Pancreas (tissue), 10 donors: Measurements from ENCODE around the gene ST6GALNAC4. TPM values are rescaled to one million over a fixed set of nuclear protein-coding genes. Genes with fewer than 3 reads are reported as not detected.

Experiments used
- ATAC-seq, 4 donors: fragments of 200-7000 bp; cut with Tn5 transposase; one replicate each; pipeline versions ENCODE4 v1.8.0 to v1.9.1; 2020; ENCODE audit warnings: mild to moderate bottlenecking in 4 of 4, moderate library complexity in 4 of 4
- DNase-seq, 6 donors: peaks; one replicate each; pipeline ENCODE4 v3.0.0-alpha.2; 2020
- FAIRE-seq: peaks from 2 replicates; lab custom pipeline; 2012; peaks lifted over from hg19 to GRCh38; lab: Jason Lieb, UNC
- H3K27ac ChIP-seq, 4 donors: fragments of 200-600 bp; sonication (generic); 1 replicate in 3 of 4; 2 replicates in 1 of 4; pipeline versions ENCODE4 v1.5.0 to v1.8.0; 2020
- H3K27me3 ChIP-seq, 4 donors: fragments of 200-600 bp; one replicate each; pipeline ENCODE4 v1.8.0; 2021
- H3K36me3 ChIP-seq, 3 donors: fragments of 200-600 bp; sonication (generic) in 1 of 3; one replicate each; pipeline versions ENCODE4 v1.5.0 to v1.8.0; 2020 to 2021
- H3K4me1 ChIP-seq, 3 donors: fragments of 200-600 bp; one replicate each; pipeline ENCODE4 v1.8.0; 2021
- H3K4me3 ChIP-seq, 4 donors: fragments of 200-600 bp; sonication (generic) in 2 of 4; one replicate each; pipeline versions ENCODE4 v1.5.0 to v1.8.0; 2020 to 2021
- H3K9me3 ChIP-seq, 4 donors: fragments of 200-600 bp; one replicate each; pipeline ENCODE4 v1.8.0; 2021
- WGBS, 2 donors: extraction: QIAGEN DNeasy Blood & Tissue Kit; methylation state at CpG; one replicate each; pipeline ENCODE4 v1.1.7; 2013; 5-methylcytosine and 5-hydroxymethylcytosine counted together
- intact Hi-C, 3 donors: fragments of 100-400 bp; cut with DNase I; formaldehyde crosslinking; loops; one replicate each; pipeline versions ENCODE4 v1.11.1 to v1.14.2; 2022
- polyA plus RNA-seq, 2 donors: library from polyadenylated mRNA; stranded (reverse); fragments of 200-250 nt; gene quantifications; one replicate each; pipeline ENCODE4 v1.2.3, GENCODE V29; 2013
- total RNA-seq, 6 donors: library from RNA; stranded (reverse); fragmentation: NEBNext Ultra II Directional in 4 of 6; extraction: Animal tissue kit (Norgen Biotek cat#: 25700) in 4 of 6; gene quantifications; one replicate each; pipeline versions ENCODE4 v1.2.1 to v1.2.4, GENCODE V29; 2021 to 2023
- TF ChIP-seq, protein P1 (sequence below), 4 donors: fragments of 200-600 bp; sonication (generic) in 3 of 4; IDR thresholded peaks; one replicate each; pipeline versions ENCODE4 v1.5.0 to v1.8.0; 2021; ENCODE audit warnings: antibody characterized with exemption in 4 of 4
- donor health status: healthy with polysubstance abuse.
- donor health status: DM: no; HTN: no; CAD: no; lungs with moderate emphysema.
- donor health status: DM: no; HTN: no; CAD: no.
- donor health status: control.
- donor health status: control.
- donor health status: Bipolar disorder and iron deficiency.
- donor health status: DM: yes; HTN: yes; CAD: no.
- donor health status: DM: no; HTN: no; CAD: no.
- donor health status: DM: no; HTN: no; CAD: no.
- donor health status: DM: yes; HTN: yes; CAD: no.

The ST6GALNAC4 gene
- total and polyA plus RNA-seq, 8 donors = 22.2 to 66.6 (median 33.9) TPM

DNA sequence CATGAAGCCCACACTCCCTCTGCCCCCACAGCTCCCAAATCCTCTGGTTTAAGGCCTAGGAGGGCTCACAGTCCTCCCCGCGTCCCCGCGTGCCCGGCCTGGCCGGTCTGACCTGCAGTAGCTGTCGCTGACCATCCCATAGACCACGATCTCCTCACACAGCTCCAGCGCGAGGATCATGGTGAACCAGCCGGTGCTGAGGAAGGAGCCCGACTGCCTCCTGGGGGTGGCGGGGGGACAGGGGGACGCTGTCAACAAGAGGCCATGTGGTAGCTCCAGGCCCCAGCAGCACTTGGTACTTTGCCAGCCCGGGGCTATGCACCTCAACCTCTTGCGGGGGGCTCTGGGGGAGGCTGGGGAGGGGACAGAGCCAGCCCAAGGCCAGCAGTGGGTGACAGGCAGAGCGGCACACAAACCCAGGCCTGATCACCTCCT lies 7.0 kb downstream of the ST6GALNAC4 start:
- FAIRE-seq (no peak), ATAC-seq (no peak), DNase-seq (peak in 2 of 6 donors; percentile 56 to 81)
- H3K4me1 ChIP-seq = peaks cover 0 to 12% (median 9%) of the 10 kb centered on the region in 3 donors
- H3K36me3 ChIP-seq = peaks cover 0 to 33% (median 13%) of the 10 kb centered on the region in 3 donors
- intact Hi-C loops = no loop called here
- TF ChIP-seq, protein P1, sequence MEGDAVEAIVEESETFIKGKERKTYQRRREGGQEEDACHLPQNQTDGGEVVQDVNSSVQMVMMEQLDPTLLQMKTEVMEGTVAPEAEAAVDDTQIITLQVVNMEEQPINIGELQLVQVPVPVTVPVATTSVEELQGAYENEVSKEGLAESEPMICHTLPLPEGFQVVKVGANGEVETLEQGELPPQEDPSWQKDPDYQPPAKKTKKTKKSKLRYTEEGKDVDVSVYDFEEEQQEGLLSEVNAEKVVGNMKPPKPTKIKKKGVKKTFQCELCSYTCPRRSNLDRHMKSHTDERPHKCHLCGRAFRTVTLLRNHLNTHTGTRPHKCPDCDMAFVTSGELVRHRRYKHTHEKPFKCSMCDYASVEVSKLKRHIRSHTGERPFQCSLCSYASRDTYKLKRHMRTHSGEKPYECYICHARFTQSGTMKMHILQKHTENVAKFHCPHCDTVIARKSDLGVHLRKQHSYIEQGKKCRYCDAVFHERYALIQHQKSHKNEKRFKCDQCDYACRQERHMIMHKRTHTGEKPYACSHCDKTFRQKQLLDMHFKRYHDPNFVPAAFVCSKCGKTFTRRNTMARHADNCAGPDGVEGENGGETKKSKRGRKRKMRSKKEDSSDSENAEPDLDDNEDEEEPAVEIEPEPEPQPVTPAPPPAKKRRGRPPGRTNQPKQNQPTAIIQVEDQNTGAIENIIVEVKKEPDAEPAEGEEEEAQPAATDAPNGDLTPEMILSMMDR (IDR thresholded peaks at IDR 0.05) = no peak
- 87% methylated on average over 17 of the region's 17 CpGs for WGBS, 2 donors
- no peak overlapping the region for H3K27ac ChIP-seq
- H3K4me3 ChIP-seq = no peak overlapping the region
- H3K27me3 ChIP-seq = no peaks in the 10 kb centered on the region
- H3K9me3 ChIP-seq = no peaks in the 10 kb centered on the region

DNA sequence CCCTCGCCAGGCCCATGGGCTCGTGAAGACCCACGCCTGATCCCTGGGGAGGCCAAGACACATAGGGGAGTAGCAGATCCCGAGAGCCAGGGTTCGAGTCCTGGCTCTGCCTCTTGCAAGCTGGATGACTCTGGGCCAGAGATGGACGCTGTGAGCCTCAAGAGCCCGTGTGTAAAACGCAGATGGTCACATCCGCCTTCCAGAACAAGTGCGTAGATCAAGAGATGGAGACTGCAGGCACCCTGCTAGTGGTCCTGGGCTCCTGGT lies 8.2 kb downstream of the ST6GALNAC4 start:
- FAIRE-seq = no peak

DNA sequence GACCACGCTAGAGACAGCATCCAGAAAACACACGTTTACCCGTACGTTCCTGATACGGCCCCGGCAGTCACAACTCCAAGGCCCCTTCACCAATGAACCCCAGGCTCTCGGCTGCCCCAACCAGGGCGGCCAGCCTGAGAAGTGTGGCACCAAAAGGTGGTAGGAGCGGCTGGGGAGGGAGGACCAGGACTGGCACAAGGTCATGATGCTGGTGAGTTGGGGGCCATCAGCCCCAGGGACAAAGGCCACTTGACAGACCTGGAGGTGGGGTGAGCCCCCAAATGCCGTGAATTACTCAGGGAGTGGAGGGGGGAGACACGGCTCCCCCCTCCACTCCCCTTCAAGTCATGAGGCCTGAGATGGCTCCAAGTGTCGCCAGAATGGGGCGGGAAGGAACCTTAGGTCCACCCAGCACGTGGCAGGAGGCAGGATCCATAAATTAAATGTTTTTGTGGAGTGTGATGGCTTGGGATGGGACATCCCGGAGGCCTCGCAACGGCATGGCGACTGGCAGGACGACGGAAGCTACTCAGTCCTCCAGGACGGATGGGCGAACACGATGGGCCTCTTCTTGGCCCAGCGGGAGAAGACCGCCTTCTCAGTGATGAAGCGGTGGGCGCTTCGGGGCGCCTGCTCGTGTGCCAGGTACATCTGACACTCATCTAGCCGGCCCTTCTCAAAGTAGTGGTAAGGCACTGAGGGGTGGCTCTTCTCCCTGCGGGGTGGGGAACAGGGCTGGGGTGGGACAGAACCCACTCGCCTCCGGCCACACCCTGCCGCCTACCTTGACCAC lies 8.8 kb downstream of the ST6GALNAC4 start:
- DNase-seq = peak in 1 of 6 donors; percentile 60
- peaks cover 0 to 33% (median 13%) of the 10 kb centered on the region in 3 donors for H3K36me3 ChIP-seq
- no peak for FAIRE-seq
- H3K9me3 ChIP-seq = no peaks in the 10 kb centered on the region
- no peak overlapping the region for H3K27ac ChIP-seq
- intact Hi-C loops = no loop called here
- ATAC-seq = no peak
- TF ChIP-seq, protein P1 (IDR thresholded peaks at IDR 0.05) = no peak
- 85 to 91% methylated on average over 34 to 35 of the region's 35 CpGs for WGBS, 2 donors
- peaks cover 0 to 19% (median 16%) of the 10 kb centered on the region in 3 donors for H3K4me1 ChIP-seq
- H3K27me3 ChIP-seq = no peaks in the 10 kb centered on the region
- H3K4me3 ChIP-seq = no peak overlapping the region

More for the DNA sequence above, 8.2 kb downstream of the ST6GALNAC4 start:
- TF ChIP-seq, protein P1 (IDR thresholded peaks at IDR 0.05) = no peak
- Histone ChIP-seq H3K27me3 (no peaks in the 10 kb centered on the region), H3K36me3 (peaks cover 0 to 33% (median 13%) of the 10 kb centered on the region in 3 donors), H3K27ac (no peak overlapping the region), H3K9me3 (no peaks in the 10 kb centered on the region), H3K4me1 (peaks cover 0 to 19% (median 17%) of the 10 kb centered on the region in 3 donors), H3K4me3 (no peak overlapping the region)
- DNase-seq = peak in 1 of 6 donors; percentile 60
- WGBS, 2 donors = 91 to 93% methylated on average over 10 of the region's 10 CpGs
- intact Hi-C loops = no loop called here
- ATAC-seq = no peak

DNA sequence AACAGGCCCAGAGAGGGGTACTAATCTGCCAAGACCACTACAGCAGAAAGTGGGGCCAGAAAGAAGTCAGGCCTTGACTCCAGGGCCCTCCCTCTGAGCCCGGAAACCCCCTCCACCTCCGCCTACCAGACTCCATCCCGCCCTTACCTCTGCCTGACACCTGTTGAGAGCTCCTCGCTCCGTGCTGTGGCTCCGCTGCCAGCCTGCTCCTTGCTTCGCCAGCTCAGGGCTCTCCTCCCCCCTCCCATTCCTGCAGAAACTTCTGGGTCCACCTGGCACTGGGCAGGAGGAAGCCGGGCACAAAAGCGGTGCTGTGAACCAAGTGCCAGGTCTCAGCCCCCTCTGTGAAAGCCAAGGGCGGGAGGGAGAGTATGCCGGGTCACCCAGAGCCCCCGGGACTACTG lies 11.1 kb downstream of the ST6GALNAC4 start:
- intact Hi-C loops = no loop called here
- no peak for FAIRE-seq
- WGBS, 2 donors = 48 to 68% methylated on average over 12 of the region's 12 CpGs
- Histone ChIP-seq H3K36me3 (peaks cover 0 to 18% (median 8%) of the 10 kb centered on the region in 3 donors), H3K27ac (peak overlapping the region; percentile 55 to 84 (median 70)), H3K27me3 (no peaks in the 10 kb centered on the region), H3K4me1 (peaks cover 0 to 23% (median 8%) of the 10 kb centered on the region in 3 donors), H3K9me3 (no peaks in the 10 kb centered on the region), H3K4me3 (no peak overlapping the region)
- ATAC-seq = peak in 3 of 4 donors; percentile 20 to 41 (median 28)
- peak in 3 of 6 donors; percentile 21 to 63 (median 32) for DNase-seq
- TF ChIP-seq, protein P1 (IDR thresholded peaks at IDR 0.05) = no peak
